Kidney (tissue), 14 donors: ENCODE measurements around the gene RAB34. TPM values are rescaled to one million over a fixed set of nuclear protein-coding genes. Genes with fewer than 3 reads are reported as not detected.

Experiments
- DNase-seq, 5 donors: peaks; one replicate each; pipeline ENCODE4 v3.0.0-alpha.2; 2013 to 2020
- FAIRE-seq: peaks from 2 replicates; lab custom pipeline; 2012; peaks lifted over from hg19 to GRCh38; lab: Jason Lieb, UNC
- H3K27ac ChIP-seq, 2 donors: one replicate each; pipeline ENCODE4 v1.7.0; 2013; ENCODE audit warnings: low read depth in 2 of 2, low read length in 2 of 2, inconsistent platforms in 1 of 2
- H3K27me3 ChIP-seq: one replicate; pipeline ENCODE4 v1.7.1; 2013; ENCODE audit warnings: low read length, inconsistent platforms; ENCODE audit not compliant: control insufficient read depth, insufficient read depth
- H3K36me3 ChIP-seq, 3 donors: one replicate each; pipeline versions ENCODE4 v1.7.0 to v1.7.1; 2013; ENCODE audit warnings: low read length in 3 of 3, control low read depth in 1 of 3, inconsistent platforms in 1 of 3; ENCODE audit not compliant: insufficient read depth in 3 of 3, control insufficient read depth in 2 of 3
- H3K4me1 ChIP-seq, 3 donors: one replicate each; pipeline versions ENCODE4 v1.7.0 to v1.7.1; 2013; ENCODE audit warnings: low read length in 3 of 3, inconsistent platforms in 1 of 3, low read depth in 1 of 3; ENCODE audit not compliant: control insufficient read depth in 2 of 3, insufficient read depth in 2 of 3
- H3K4me3 ChIP-seq, 3 donors: one replicate each; pipeline versions ENCODE4 v1.7.0 to v1.8.1; 2013; ENCODE audit warnings: low read length in 3 of 3, control low read depth in 1 of 3, inconsistent platforms in 1 of 3
- H3K9ac ChIP-seq, 3 donors: one replicate each; pipeline versions ENCODE4 v1.7.0 to v1.7.1; 2013; ENCODE audit warnings: low read length in 3 of 3, control low read depth in 1 of 3, inconsistent platforms in 1 of 3
- H3K9me3 ChIP-seq, 3 donors: one replicate each; pipeline versions ENCODE4 v1.7.0 to v1.7.1; 2013; ENCODE audit warnings: low read length in 3 of 3, control low read depth in 1 of 3, inconsistent platforms in 1 of 3; ENCODE audit not compliant: control insufficient read depth in 2 of 3, insufficient read depth in 1 of 3
- CTCF ChIP-seq: IDR thresholded peaks from 3 replicates; pipeline ENCODE4 v1.5.1; 2012; ENCODE audit warnings: mild to moderate bottlenecking, moderate library complexity, borderline replicate concordance; ENCODE audit not compliant: insufficient read depth; ENCODE audit errors: extremely low read depth
- intact Hi-C: fragments of 100-400 bp; cut with DNase I; formaldehyde crosslinking; loops from one replicate; pipeline ENCODE4 v1.11.1; 2022
- polyA plus RNA-seq: library from polyadenylated mRNA; stranded (reverse); fragments of 350-450 nt; fragmentation: Illumina TruSeq; extraction: RNeasy Lipid Tissue Mini Kit (QIAGEN cat#74804); gene quantifications from one replicate; pipeline ENCODE4 v1.2.3, GENCODE V29; 2014; ENCODE audit warnings: low read depth, low replicate concordance; ENCODE audit not compliant: insufficient read depth
- total RNA-seq: library from RNA; stranded (reverse); fragmentation: NEBNext Ultra II Directional; extraction: Animal tissue kit (Norgen Biotek cat#: 25700); gene quantifications from one replicate; pipeline ENCODE4 v1.2.1, GENCODE V29; 2021
- donor health status: control.
- donor health status: control.
- donor health status: control.
- donor health status: control.
- donor health status: control.
- donor health status: DM: yes; HTN: yes; CAD: no.
- donor health status: Normal renal cell carcinoma (clear cell type).

RAB34 gene
- total and polyA plus RNA-seq, 2 donors from 2014 or later: 119 to 128 TPM

GRCh38 chr17:28689011-28689410 is 28.7 kb downstream of the RAB34 start:
- Histone ChIP-seq H3K4me1 (no peaks in the 10 kb centered on the region), H3K4me3 (no peak overlapping the region), H3K9ac (no peak overlapping the region), H3K9me3 (no peaks in the 10 kb centered on the region), H3K27me3 (no peaks in the 10 kb centered on the region), H3K27ac (no peak overlapping the region), H3K36me3 (peaks cover 21 to 73% (median 60%) of the 10 kb centered on the region in 3 donors)
- intact Hi-C loops: no loop called here
- no peak for FAIRE-seq
- TF ChIP-seq CTCF: no peak
- no peak for DNase-seq

- intact Hi-C loops: no loop called here
- Histone ChIP-seq H3K9ac (no peak overlapping the region), H3K36me3 (peaks cover 21 to 69% (median 55%) of the 10 kb centered on the region in 3 donors), H3K27ac (no peak overlapping the region), H3K9me3 (no peaks in the 10 kb centered on the region), H3K27me3 (no peaks in the 10 kb centered on the region), H3K4me1 (no peaks in the 10 kb centered on the region), H3K4me3 (no peak overlapping the region)
- FAIRE-seq (no peak), DNase-seq (no peak)
- no peak for TF ChIP-seq CTCF
These were observed 29.2 kb downstream of the RAB34 start for GRCh38 chr17:28688481-28688880.

GRCh38 chr17:28686296-28686695 is 31.4 kb downstream of the RAB34 start:
- Histone ChIP-seq H3K9me3 (no peaks in the 10 kb centered on the region), H3K27ac (no peak overlapping the region), H3K36me3 (peaks cover 21 to 86% (median 66%) of the 10 kb centered on the region in 3 donors), H3K27me3 (no peaks in the 10 kb centered on the region), H3K4me3 (no peak overlapping the region), H3K9ac (no peak overlapping the region), H3K4me1 (peaks cover 0 to 3% (median 0%) of the 10 kb centered on the region in 3 donors)
- DNase-seq (peak in 1 of 5 donors; percentile 6), FAIRE-seq (no peak)
- no peak for TF ChIP-seq CTCF
- intact Hi-C loops: no loop called here

- no peak overlapping the region for H3K4me3 ChIP-seq
- intact Hi-C loops: no loop called here
- H3K27me3 ChIP-seq: no peaks in the 10 kb centered on the region
- FAIRE-seq (no peak), DNase-seq (peak in 1 of 5 donors; percentile 21)
- H3K9ac ChIP-seq: no peak overlapping the region
- no peaks in the 10 kb centered on the region for H3K9me3 ChIP-seq
- H3K27ac ChIP-seq: no peak overlapping the region
- H3K4me1 ChIP-seq: peaks cover 0 to 3% (median 0%) of the 10 kb centered on the region in 3 donors
- peaks cover 17 to 86% (median 65%) of the 10 kb centered on the region in 3 donors for H3K36me3 ChIP-seq
- no peak for TF ChIP-seq CTCF
These were observed 32.3 kb downstream of the RAB34 start for GRCh38 chr17:28685366-28685765.
